AG09319 (cell line): Measurements from ENCODE around the gene NUP107.
A peak's percentile ranks its signal among the peaks of the same experiment; 100 is the strongest.

Source experiments
- DNase-seq: peaks from one replicate; pipeline ENCODE4 v3.0.0-alpha.2; 2010; ENCODE audit warnings: low read depth; ENCODE audit errors: extremely low read depth
- CTCF ChIP-seq: IDR thresholded peaks from 2 replicates; pipeline ENCODE4 v1.5.1; 2011; ENCODE audit warnings: low read depth, mild to moderate bottlenecking, inconsistent platforms, low read length, moderate library complexity

Gene NUP107

GRCh38 chr12:68739891-68740290, 53.1 kb downstream of the NUP107 start:
- DNase-seq, result no peak
- TF ChIP-seq CTCF, result no peak

- no peak for DNase-seq
- no peak for TF ChIP-seq CTCF
These were observed 56.6 kb downstream of the NUP107 start for GRCh38 chr12:68743356-68743755.

- DNase-seq, result no peak
- no peak for TF ChIP-seq CTCF
These were observed 58.7 kb downstream of the NUP107 start for GRCh38 chr12:68745376-68745903.

- DNase-seq, result peak; percentile 51
- no peak for TF ChIP-seq CTCF
These were observed 59.3 kb downstream of the NUP107 start, which contains the start of gene SLC35E3 for GRCh38 chr12:68745904-68746571. Gene SLC35E3 (plus strand): TSS chr12:68746176. CDS start chr12:68746378, 202 bp downstream.

GRCh38 chr12:68746572-68747180, 59.9 kb downstream of the NUP107 start:
- peak; percentile 22 for DNase-seq
- TF ChIP-seq CTCF, result no peak

GRCh38 chr12:68749443-68749842, 62.7 kb downstream of the NUP107 start:
- TF ChIP-seq CTCF, result no peak
- DNase-seq, result no peak

- no peak for TF ChIP-seq CTCF
- DNase-seq, result no peak
These were observed 63.1 kb downstream of the NUP107 start for GRCh38 chr12:68749861-68750260.
